Prostate gland (tissue), 2 donors: ENCODE data around the gene CAMSAP2. TPM values are rescaled to one million over a fixed set of nuclear protein-coding genes. Genes with fewer than 3 reads are reported as not detected.

Source experiments
- DNase-seq: peaks from one replicate; pipeline ENCODE4 v3.0.0-alpha.2; 2019; ENCODE audit warnings: low spot score
- H3K27ac ChIP-seq, 2 donors: fragments of 200-600 bp; sonication (generic); 2 replicates each; pipeline ENCODE4 v1.5.1; 2017 to 2019
- H3K27me3 ChIP-seq: fragments of 200-600 bp; sonication (generic); replicated peaks from 2 replicates; pipeline ENCODE4 v1.5.1; 2019; ENCODE audit not compliant: insufficient read depth
- H3K36me3 ChIP-seq, 2 donors: fragments of 200-600 bp; sonication (generic); 1 replicate in 1 of 2; 2 replicates in 1 of 2; pipeline versions ENCODE4 v1.5.1 to v1.8.1; 2017 to 2019
- H3K4me1 ChIP-seq: fragments of 200-600 bp; sonication (generic); replicated peaks from 2 replicates; pipeline ENCODE4 v1.5.1; 2019
- H3K4me3 ChIP-seq, 2 donors: fragments of 200-600 bp; sonication (generic); 2 replicates each; pipeline ENCODE4 v1.5.1; 2017 to 2019
- H3K9me3 ChIP-seq: fragments of 200-600 bp; sonication (generic); 2 replicates; pipeline ENCODE4 v1.5.1; 2017
- POLR2A ChIP-seq: fragments of 450-650 bp; IDR thresholded peaks from one replicate; pipeline ENCODE4 v1.6.1; 2016; ENCODE audit warnings: antibody characterized with exemption, mild to moderate bottlenecking
- POLR2AphosphoS5 ChIP-seq: sonication (generic); formaldehyde crosslinking; IDR thresholded peaks from one replicate; pipeline ENCODE4 v1.6.1; 2017; ENCODE audit warnings: antibody characterized with exemption
- WGBS: methylation state at CpG from one replicate; pipeline ENCODE4 v1.1.5; 2018; 5-methylcytosine and 5-hydroxymethylcytosine counted together
- intact Hi-C: fragments of 100-400 bp; cut with DNase I; formaldehyde crosslinking; loops from one replicate; pipeline ENCODE4 v1.14.2; 2022
- total RNA-seq, 2 donors: library from RNA; depleted of rRNA; stranded (reverse); fragments of >200 nt; gene quantifications; one replicate each; pipeline ENCODE4 v1.1.0, GENCODE V29; 2016
- TF ChIP-seq, protein P1 (sequence below), 4 experiments: fragments of 200-600 bp in 2 of 4; fragments of 450-650 bp in 2 of 4; sonication (generic) in 2 of 4; IDR thresholded peaks; 1 replicate in 3 of 4; 2 replicates in 1 of 4; pipeline ENCODE4 v1.5.1; 2016 to 2019; ENCODE audit warnings: antibody characterized with exemption in 4 of 4, mild to moderate bottlenecking in 2 of 4, moderate library complexity in 2 of 4

The CAMSAP2 gene
- total RNA-seq, 2 donors from 2014 or later, result 15.8 to 22.8 TPM

DNA sequence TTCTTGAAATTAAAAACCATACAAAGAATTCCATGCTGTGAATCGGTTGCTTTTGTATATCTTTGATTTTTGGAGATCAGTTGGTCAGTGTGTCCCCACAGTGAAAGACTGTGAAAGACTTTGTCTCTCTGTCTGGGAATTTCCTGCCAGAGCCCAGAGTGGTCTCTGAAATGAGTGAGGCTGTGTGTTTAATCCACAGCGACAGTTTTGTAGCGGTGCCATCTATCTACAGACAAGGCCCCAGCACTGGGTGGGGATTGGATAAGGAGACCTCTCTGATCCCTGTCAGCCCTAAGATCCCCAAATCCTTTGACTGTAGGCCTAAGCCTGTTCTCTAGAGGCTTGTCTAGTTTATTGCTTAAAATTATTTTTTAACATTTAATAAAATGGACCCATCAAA, 144.4 kb downstream of the CAMSAP2 start:
- no peak for DNase-seq
- TF ChIP-seq POLR2A, result no peak
- TF ChIP-seq, protein P1, sequence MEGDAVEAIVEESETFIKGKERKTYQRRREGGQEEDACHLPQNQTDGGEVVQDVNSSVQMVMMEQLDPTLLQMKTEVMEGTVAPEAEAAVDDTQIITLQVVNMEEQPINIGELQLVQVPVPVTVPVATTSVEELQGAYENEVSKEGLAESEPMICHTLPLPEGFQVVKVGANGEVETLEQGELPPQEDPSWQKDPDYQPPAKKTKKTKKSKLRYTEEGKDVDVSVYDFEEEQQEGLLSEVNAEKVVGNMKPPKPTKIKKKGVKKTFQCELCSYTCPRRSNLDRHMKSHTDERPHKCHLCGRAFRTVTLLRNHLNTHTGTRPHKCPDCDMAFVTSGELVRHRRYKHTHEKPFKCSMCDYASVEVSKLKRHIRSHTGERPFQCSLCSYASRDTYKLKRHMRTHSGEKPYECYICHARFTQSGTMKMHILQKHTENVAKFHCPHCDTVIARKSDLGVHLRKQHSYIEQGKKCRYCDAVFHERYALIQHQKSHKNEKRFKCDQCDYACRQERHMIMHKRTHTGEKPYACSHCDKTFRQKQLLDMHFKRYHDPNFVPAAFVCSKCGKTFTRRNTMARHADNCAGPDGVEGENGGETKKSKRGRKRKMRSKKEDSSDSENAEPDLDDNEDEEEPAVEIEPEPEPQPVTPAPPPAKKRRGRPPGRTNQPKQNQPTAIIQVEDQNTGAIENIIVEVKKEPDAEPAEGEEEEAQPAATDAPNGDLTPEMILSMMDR (IDR thresholded peaks at IDR 0.05), result no peak
- TF ChIP-seq POLR2AphosphoS5, result no peak

DNA sequence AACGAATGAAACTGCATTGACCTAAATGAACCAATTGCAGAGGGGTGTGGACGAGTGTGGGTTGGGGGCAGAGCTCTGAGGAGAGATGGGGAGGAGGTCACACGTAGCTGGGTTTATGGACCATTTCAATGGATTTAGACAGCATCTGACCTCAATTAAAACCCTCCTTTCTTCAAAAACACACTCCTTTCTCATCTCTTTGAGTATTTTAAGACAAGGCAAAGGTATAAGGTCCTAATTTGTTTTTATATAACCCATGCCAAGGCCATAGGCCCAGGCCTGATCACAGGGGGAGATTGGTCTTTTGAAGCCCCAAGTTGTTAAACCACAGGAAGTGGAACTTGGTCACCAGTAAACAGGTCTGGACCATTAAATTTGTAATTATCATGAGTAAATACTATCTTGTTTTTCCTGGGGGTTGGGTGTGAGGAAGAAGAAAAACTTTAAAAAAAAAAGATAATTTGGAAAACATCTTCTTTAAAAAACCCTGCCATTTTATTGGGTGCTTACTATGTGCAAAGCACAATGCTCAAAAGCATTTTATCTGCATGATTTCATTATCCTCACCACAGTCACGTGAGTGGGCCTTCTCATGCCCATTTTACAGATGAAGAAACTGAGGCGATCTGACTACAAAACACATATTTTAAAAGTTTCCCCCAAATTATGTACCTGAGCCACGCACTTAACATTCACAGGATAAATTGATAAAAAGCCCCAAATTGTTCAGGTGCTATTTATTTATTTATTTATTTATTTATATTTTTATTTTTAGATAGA, 147.1 kb downstream of the CAMSAP2 start:
- 92% methylated on average over 6 of the region's 6 CpGs for WGBS

More for the DNA sequence above, 144.4 kb downstream of the CAMSAP2 start:
- Histone ChIP-seq H3K27me3 (no peaks in the 10 kb centered on the region), H3K27ac (no peak overlapping the region), H3K36me3 (no peaks in the 10 kb centered on the region), H3K4me1 (no peaks in the 10 kb centered on the region), H3K9me3 (no peaks in the 10 kb centered on the region), H3K4me3 (no peak overlapping the region)
- WGBS, result 85% methylated on average over 3 of the region's 3 CpGs
- intact Hi-C loops, result no loop called here

DNA sequence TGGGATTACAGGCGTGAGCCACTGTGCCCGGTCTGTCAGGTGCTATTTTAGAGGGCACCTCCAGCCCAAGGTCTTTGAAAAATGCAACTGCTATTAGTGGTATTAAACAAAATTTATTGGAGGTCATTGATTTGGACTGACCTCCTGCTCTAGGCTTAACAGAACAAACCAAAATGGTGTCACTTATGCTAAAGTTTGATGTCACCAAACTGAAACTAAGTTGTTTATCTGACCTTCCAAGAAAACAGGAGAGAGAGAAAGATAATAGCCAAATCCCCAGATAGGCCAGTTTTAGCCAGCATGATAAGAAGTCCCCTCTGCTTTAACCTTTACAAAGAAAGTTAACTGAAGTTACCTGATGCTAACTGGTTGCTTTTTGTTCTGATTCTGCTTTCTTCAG, 147.9 kb downstream of the CAMSAP2 start:
- Histone ChIP-seq H3K27me3 (no peaks in the 10 kb centered on the region), H3K4me3 (no peak overlapping the region), H3K36me3 (no peaks in the 10 kb centered on the region), H3K9me3 (no peaks in the 10 kb centered on the region), H3K27ac (no peak overlapping the region), H3K4me1 (no peaks in the 10 kb centered on the region)
- DNase-seq, result no peak
- 88% methylated on average over 2 of the region's 2 CpGs for WGBS
- TF ChIP-seq POLR2A (no peak), POLR2AphosphoS5 (no peak)
- TF ChIP-seq, protein P1 (IDR thresholded peaks at IDR 0.05), result no peak
- intact Hi-C loops, result no loop called here

More for the DNA sequence above, 147.1 kb downstream of the CAMSAP2 start:
- Histone ChIP-seq H3K27ac (no peak overlapping the region), H3K36me3 (no peaks in the 10 kb centered on the region), H3K27me3 (no peaks in the 10 kb centered on the region), H3K4me3 (no peak overlapping the region), H3K4me1 (no peaks in the 10 kb centered on the region), H3K9me3 (no peaks in the 10 kb centered on the region)
- DNase-seq, result no peak
- intact Hi-C loops, result no loop called here
- TF ChIP-seq POLR2AphosphoS5, result no peak
- TF ChIP-seq, protein P1 (IDR thresholded peaks at IDR 0.05), result no peak
- TF ChIP-seq POLR2A, result no peak

DNA sequence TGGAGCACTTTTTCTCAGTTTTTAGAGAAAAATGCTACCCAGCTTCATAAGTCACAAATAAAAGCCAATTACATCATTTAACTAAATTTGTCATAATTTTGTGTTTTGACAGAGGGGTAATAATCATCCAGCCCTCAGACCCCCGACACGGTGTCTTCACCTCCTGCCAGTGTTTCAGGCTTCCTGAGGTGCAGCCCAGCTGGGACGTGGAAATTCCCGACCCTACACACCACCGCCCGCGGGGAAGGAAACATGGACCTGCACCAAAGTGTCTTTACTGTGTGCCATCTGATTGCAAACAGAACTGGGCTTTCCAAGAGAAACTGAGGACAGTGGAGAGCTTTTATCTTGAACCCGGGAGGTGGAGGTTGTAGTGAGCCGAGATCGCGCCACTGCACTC, 148.3 kb downstream of the CAMSAP2 start:
- DNase-seq, result no peak
- intact Hi-C loops, result no loop called here
- H3K9me3 ChIP-seq, result no peaks in the 10 kb centered on the region

More for the DNA sequence above, 148.3 kb downstream of the CAMSAP2 start:
- H3K36me3 ChIP-seq, result no peaks in the 10 kb centered on the region
- TF ChIP-seq, protein P1 (IDR thresholded peaks at IDR 0.05), result no peak
- TF ChIP-seq POLR2AphosphoS5 (no peak), POLR2A (no peak)
- no peak overlapping the region for H3K27ac ChIP-seq
- H3K4me3 ChIP-seq, result no peak overlapping the region
- 83% methylated on average over 11 of the region's 11 CpGs for WGBS
- H3K27me3 ChIP-seq, result no peaks in the 10 kb centered on the region
- no peaks in the 10 kb centered on the region for H3K4me1 ChIP-seq
